Measurements from ENCODE around the gene MIOX. TPM values are rescaled to one million over a fixed set of nuclear protein-coding genes. Genes with fewer than 3 reads are reported as not detected.

The MIOX gene
- total and polyA plus RNA-seq, 10 donors = 0.24 to 2.2 (median 0.26) TPM; not detected in 6

DNA sequence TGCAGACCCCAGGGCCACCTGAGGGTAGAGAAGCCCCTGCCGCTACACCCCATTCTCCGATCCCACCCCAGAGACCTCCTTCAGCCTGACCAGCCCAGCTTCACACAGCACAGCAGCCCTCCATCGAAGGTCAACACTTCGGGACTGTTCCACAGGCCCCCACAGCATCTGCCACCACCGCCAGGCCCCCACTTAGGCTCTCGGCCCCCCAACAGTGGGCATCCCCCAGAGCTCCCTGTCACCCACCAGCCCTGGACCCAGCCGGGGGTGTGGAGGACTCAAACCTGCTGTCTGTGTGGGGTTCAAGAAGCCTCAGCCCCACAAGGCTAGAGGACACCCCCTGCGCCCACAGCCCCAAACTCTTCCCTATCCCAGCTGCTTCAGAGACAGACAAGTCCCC, 18.0 kb upstream of the MIOX start:
- H3K27ac ChIP-seq = peak overlapping the region in 6 of 8 donors; percentile 23 to 90 (median 81)

GRCh38 chr22:50469377-50470305, 17.0 kb upstream of the MIOX start:
- Histone ChIP-seq H3K4me1 (peaks cover 47 to 73% (median 63%) of the 10 kb centered on the region in 6 donors), H3K27ac (peak overlapping the region; percentile 51 to 90 (median 78)), H3K4me3 (peak overlapping the region in 4 of 8 donors; percentile 2 to 59 (median 26)), H3K36me3 (peaks cover 0 to 38% (median 35%) of the 10 kb centered on the region in 6 donors), H3K27me3 (replicated peaks in 1 of 7) (no peaks in the 10 kb centered on the region), H3K9me3 (no peaks in the 10 kb centered on the region)
- peak; percentile 98 for DNase-seq
- intact Hi-C loops (cut with DNase I; ENCODE audit: low total_unique reads) = loop anchor here (10.0 kb wide), 1 partner anchor 125 kb away; the partner anchor contains the start of gene PPP6R2
- no peak for TF ChIP-seq POLR2A (IDR thresholded peaks at IDR 0.05)
- peak in 5 of 11 experiments; percentile 10 to 44 (median 21) for TF ChIP-seq CTCF (IDR thresholded peaks at IDR 0.05 in 8 of 11, conservative IDR thresholded peaks at IDR 0.05 in 3 of 11)
- TF ChIP-seq POLR2AphosphoS5 (IDR thresholded peaks at IDR 0.05) = peak; percentile 83 to 86 (median 84)
- 5 to 60% (median 16%) methylated on average over 7 to 25 of the region's 25 CpGs for WGBS, 5 donors

More for the DNA sequence above, 18.0 kb upstream of the MIOX start:
- TF ChIP-seq CTCF (IDR thresholded peaks at IDR 0.05 in 8 of 11, conservative IDR thresholded peaks at IDR 0.05 in 3 of 11) (no peak), POLR2AphosphoS5 (IDR thresholded peaks at IDR 0.05) (no peak), POLR2A (IDR thresholded peaks at IDR 0.05) (no peak)
- Histone ChIP-seq H3K9me3 (no peaks in the 10 kb centered on the region), H3K4me3 (no peak overlapping the region), H3K27me3 (replicated peaks in 1 of 7) (no peaks in the 10 kb centered on the region), H3K36me3 (peaks cover 4 to 48% (median 45%) of the 10 kb centered on the region in 6 donors), H3K4me1 (peaks cover 43 to 66% (median 57%) of the 10 kb centered on the region in 6 donors)
- WGBS, 5 donors = 78 to 88% (median 84%) methylated on average over 4 to 8 of the region's 8 CpGs
- intact Hi-C loops (cut with DNase I; ENCODE audit: low total_unique reads) = no loop called here
- DNase-seq = no peak

GRCh38 chr22:50470491-50470890, 16.2 kb upstream of the MIOX start:
- Histone ChIP-seq H3K4me1 (peaks cover 52 to 78% (median 67%) of the 10 kb centered on the region in 6 donors), H3K4me3 (peak overlapping the region in 2 of 8 donors; percentile 25 to 59), H3K36me3 (peaks cover 0 to 29% (median 26%) of the 10 kb centered on the region in 6 donors), H3K27ac (peak overlapping the region; percentile 51 to 90 (median 78)), H3K27me3 (replicated peaks in 1 of 7) (no peaks in the 10 kb centered on the region), H3K9me3 (no peaks in the 10 kb centered on the region)
- no peak for TF ChIP-seq CTCF (IDR thresholded peaks at IDR 0.05 in 8 of 11, conservative IDR thresholded peaks at IDR 0.05 in 3 of 11)
- no peak for TF ChIP-seq POLR2A (IDR thresholded peaks at IDR 0.05)
- no peak for TF ChIP-seq POLR2AphosphoS5 (IDR thresholded peaks at IDR 0.05)
- 23 to 65% (median 45%) methylated on average over 5 to 6 of the region's 6 CpGs for WGBS, 5 donors
- intact Hi-C loops (cut with DNase I; ENCODE audit: low total_unique reads) = loop anchor here (10.0 kb wide), 1 partner anchor 126 kb away; the partner anchor contains the start of gene PPP6R2
- no peak for DNase-seq
